Naive B cell (primary cell): Measurements from ENCODE around the gene PARVB. TPM values are rescaled to one million over a fixed set of nuclear protein-coding genes. Genes with fewer than 3 reads are reported as not detected.

ENCODE experiments used
- ATAC-seq, 2 donors: fragments of 150-1000 bp; cut with Tn5 transposase; 2 replicates each; pipeline ENCODE4 v1.10.0; 2021; ENCODE audit warnings: low read depth in 2 of 2, mild to moderate bottlenecking in 2 of 2, moderate library complexity in 2 of 2
- DNase-seq: peaks from one replicate; pipeline ENCODE4 v3.0.0; 2022
- H3K27ac Mint-ChIP-seq, 6 donors: one replicate each; pipeline ENCODE4 v1.8.0; 2020 to 2022; ENCODE audit warnings: mild to moderate bottlenecking in 6 of 6, mixed read lengths in 6 of 6, moderate library complexity in 5 of 6, inconsistent platforms in 2 of 6
- H3K27me3 Mint-ChIP-seq, 3 donors: one replicate each; pipeline ENCODE4 v1.8.0; 2021 to 2022; ENCODE audit warnings: mixed read lengths in 3 of 3, mild to moderate bottlenecking in 1 of 3
- H3K36me3 Mint-ChIP-seq, 2 donors: one replicate each; pipeline ENCODE4 v1.8.0; 2020 to 2022; ENCODE audit warnings: mixed read lengths in 2 of 2, inconsistent platforms in 1 of 2, mild to moderate bottlenecking in 1 of 2
- H3K4me1 Mint-ChIP-seq, 3 donors: one replicate each; pipeline ENCODE4 v1.8.0; 2020 to 2022; ENCODE audit warnings: mixed read lengths in 3 of 3, inconsistent platforms in 1 of 3, mild to moderate bottlenecking in 1 of 3, moderate library complexity in 1 of 3
- H3K4me3 Mint-ChIP-seq, 8 donors: one replicate each; pipeline ENCODE4 v1.8.0; 2020 to 2022; ENCODE audit warnings: mild to moderate bottlenecking in 8 of 8, mixed read lengths in 8 of 8, moderate library complexity in 8 of 8, inconsistent platforms in 2 of 8
- H3K9me3 Mint-ChIP-seq, 7 donors: one replicate each; pipeline ENCODE4 v1.8.0; 2020 to 2022; ENCODE audit warnings: mixed read lengths in 7 of 7, mild to moderate bottlenecking in 5 of 7, inconsistent platforms in 2 of 7, moderate library complexity in 1 of 7
- polyA plus RNA-seq, 6 donors: library from polyadenylated mRNA; unstranded; fragments of 300-500 nt; fragmentation: Illumina TruSeq; gene quantifications; one replicate each; pipeline ENCODE4 v1.2.3, GENCODE V29; 2021; ENCODE audit warnings: low read depth in 6 of 6

PARVB gene
- polyA plus RNA-seq, 6 donors from 2014 or later: 18.6 to 30.0 (median 21.3) TPM

DNA sequence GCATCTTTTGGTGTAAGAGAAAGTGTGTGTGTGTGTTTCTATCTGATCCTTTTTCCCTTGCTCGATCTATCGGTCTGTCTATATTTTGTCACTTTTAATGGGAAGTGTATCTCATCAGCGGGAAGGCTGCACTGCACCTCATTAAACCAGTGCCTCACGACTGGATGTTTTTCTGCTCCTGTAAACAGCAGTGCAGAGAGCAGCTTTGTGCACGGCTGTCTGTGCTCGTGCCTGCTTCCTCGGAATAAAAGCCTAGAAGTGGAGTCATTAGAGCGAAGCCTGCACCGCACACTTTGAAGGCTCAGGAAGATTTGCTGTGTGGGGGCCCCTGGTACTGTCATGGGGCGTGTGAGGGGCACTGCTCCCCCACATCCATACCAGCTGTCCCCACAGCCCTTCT lies 129.6 kb downstream of the PARVB start:
- H3K9me3 Mint-ChIP-seq: no peaks in the 10 kb centered on the region
- H3K4me3 Mint-ChIP-seq: no peak overlapping the region
- H3K4me1 Mint-ChIP-seq: peaks cover 0 to 3% (median 0%) of the 10 kb centered on the region in 3 donors
- no peak overlapping the region for H3K27ac Mint-ChIP-seq
- no peaks in the 10 kb centered on the region for H3K27me3 Mint-ChIP-seq
- DNase-seq (no peak), ATAC-seq (no peak)
- peaks cover 12 to 26% of the 10 kb centered on the region in 2 donors for H3K36me3 Mint-ChIP-seq

DNA sequence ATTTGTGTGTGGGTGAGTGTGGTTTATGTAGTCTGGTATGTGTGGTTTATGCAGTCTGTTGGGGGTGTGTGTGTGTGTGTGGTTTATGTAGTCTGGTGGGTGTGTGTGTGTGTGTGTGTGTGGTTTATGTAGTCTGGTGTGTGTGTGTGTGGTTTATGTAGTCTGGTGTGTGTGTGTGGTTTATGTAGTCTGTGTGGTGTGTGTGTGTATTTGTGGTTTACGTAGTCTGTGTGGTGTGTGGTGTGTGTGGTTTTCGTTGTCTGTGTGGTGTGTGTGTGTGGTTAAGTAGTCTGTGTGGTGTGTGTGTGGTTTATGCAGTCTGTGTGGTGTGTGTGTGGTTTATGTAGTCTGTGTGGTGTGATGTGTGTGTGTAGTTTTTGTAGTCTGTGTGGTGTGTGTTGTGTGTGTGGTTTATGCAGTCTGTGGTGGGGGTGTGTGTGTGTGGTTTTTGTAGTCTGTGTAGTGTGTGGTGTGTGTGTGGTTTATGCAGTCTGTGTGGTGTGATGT lies 130.4 kb downstream of the PARVB start:
- Mint-ChIP-seq H3K27ac (no peak overlapping the region), H3K4me1 (peaks cover 0 to 2% (median 0%) of the 10 kb centered on the region in 3 donors), H3K27me3 (no peaks in the 10 kb centered on the region), H3K9me3 (no peaks in the 10 kb centered on the region), H3K36me3 (peaks cover 15 to 28% of the 10 kb centered on the region in 2 donors), H3K4me3 (no peak overlapping the region)
- DNase-seq (no peak), ATAC-seq (no peak)

DNA sequence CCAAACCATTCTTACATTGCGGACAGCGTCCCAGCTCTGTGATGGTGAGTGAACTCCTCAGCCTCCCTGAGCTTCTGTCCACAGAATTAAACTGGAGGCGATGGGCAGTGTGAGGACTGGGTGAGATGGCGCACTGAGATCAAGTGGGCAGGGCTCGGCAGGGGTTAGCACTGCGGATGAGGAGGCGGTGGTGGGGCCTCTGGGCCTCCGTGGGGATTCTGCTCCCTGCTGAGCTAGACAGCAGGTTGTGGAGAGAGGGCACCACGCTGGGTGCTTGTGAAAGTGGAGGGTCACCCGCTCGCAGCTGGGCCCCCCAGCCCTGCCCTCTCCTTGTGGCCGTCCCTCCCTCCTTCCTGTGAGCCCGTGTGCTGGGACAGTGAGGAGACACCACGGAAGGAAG lies 131.0 kb downstream of the PARVB start:
- Mint-ChIP-seq H3K27me3 (no peaks in the 10 kb centered on the region), H3K4me3 (no peak overlapping the region), H3K9me3 (no peaks in the 10 kb centered on the region), H3K36me3 (peaks cover 15 to 24% of the 10 kb centered on the region in 2 donors), H3K27ac (no peak overlapping the region), H3K4me1 (no peaks in the 10 kb centered on the region)
- ATAC-seq (no peak), DNase-seq (no peak)

DNA sequence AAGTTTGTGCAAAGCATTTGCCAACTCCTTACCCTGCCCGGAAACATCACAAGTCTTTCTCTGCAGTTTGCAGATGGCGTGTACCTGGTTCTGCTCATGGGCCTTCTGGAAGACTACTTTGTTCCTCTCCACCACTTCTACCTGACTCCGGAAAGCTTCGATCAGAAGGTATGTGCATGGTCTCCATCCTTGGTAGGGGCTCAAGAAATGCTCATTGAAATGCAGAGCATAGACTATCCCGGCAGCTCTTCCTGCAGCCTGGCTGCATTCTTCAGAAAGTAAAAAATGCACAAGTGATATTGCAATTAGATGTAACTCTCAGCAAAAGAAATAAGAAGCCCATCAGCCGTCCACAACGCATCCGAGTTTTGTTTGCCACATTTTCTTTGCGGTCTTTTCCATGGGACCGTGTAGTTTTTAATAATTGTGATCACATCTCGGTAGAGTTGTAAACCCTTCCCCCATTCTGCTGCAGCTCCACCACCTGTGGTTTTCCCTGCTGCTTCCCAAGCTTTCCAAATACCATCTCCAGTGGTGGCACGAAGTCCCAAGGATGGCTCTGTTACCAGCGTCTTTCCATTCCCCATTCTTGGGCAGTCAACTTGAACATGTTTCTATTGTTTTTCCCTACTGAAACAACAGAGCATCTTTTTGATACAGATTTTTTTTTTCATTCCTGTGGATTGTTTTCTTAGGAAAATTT lies 134.0 kb downstream of the PARVB start:
- DNase-seq: no peak
- Mint-ChIP-seq H3K9me3 (no peaks in the 10 kb centered on the region), H3K36me3 (peaks cover 14 to 15% of the 10 kb centered on the region in 2 donors), H3K4me1 (peaks cover 0 to 4% (median 4%) of the 10 kb centered on the region in 3 donors), H3K4me3 (no peak overlapping the region), H3K27me3 (no peaks in the 10 kb centered on the region), H3K27ac (peak overlapping the region in 1 of 6 donors; percentile 52)
- no peak for ATAC-seq

DNA sequence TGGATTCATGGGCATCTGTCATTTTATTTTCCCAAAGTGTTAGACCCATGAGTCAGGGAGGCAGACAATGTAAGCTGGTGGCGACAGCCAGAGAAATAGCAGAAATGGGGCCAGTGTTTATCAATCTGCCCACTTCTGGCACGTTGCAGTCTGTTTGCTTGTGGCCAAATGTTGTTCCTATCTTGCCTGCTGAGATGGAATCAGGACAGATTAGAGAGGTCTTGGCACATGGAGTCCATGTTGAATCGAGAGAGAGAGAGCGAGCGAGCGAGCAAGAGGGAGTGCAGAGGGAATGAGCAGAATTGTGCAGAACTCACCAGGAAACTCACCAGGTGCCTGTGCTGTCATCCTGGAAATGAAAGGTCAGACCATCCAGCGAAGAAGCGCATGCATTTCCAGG lies 134.7 kb downstream of the PARVB start:
- H3K36me3 Mint-ChIP-seq: peaks cover 14 to 15% of the 10 kb centered on the region in 2 donors
- no peaks in the 10 kb centered on the region for H3K27me3 Mint-ChIP-seq
- H3K4me1 Mint-ChIP-seq: peaks cover 0 to 4% (median 4%) of the 10 kb centered on the region in 3 donors
- DNase-seq: no peak
- peak overlapping the region in 1 of 6 donors; percentile 53 for H3K27ac Mint-ChIP-seq
- no peaks in the 10 kb centered on the region for H3K9me3 Mint-ChIP-seq
- ATAC-seq: no peak
- no peak overlapping the region for H3K4me3 Mint-ChIP-seq

- Mint-ChIP-seq H3K4me1 (peaks cover 0 to 4% (median 4%) of the 10 kb centered on the region in 3 donors), H3K36me3 (peaks cover 14 to 15% of the 10 kb centered on the region in 2 donors), H3K27me3 (no peaks in the 10 kb centered on the region), H3K4me3 (no peak overlapping the region), H3K27ac (no peak overlapping the region), H3K9me3 (no peaks in the 10 kb centered on the region)
- ATAC-seq (no peak), DNase-seq (no peak)
Observed at GRCh38 chr22:44159221-44159620, 135.1 kb downstream of the PARVB start.

- no peak overlapping the region for H3K27ac Mint-ChIP-seq
- ATAC-seq (no peak), DNase-seq (no peak)
- no peaks in the 10 kb centered on the region for H3K9me3 Mint-ChIP-seq
- H3K27me3 Mint-ChIP-seq: no peaks in the 10 kb centered on the region
- no peak overlapping the region for H3K4me3 Mint-ChIP-seq
- H3K36me3 Mint-ChIP-seq: peaks cover 15 to 18% of the 10 kb centered on the region in 2 donors
- H3K4me1 Mint-ChIP-seq: peaks cover 0 to 5% (median 4%) of the 10 kb centered on the region in 3 donors
Observed at GRCh38 chr22:44159811-44160210, 135.7 kb downstream of the PARVB start.

- Mint-ChIP-seq H3K36me3 (peaks cover 15 to 21% of the 10 kb centered on the region in 2 donors), H3K27ac (no peak overlapping the region), H3K9me3 (no peaks in the 10 kb centered on the region), H3K27me3 (no peaks in the 10 kb centered on the region), H3K4me1 (peaks cover 0 to 6% (median 4%) of the 10 kb centered on the region in 3 donors), H3K4me3 (no peak overlapping the region)
- DNase-seq (no peak), ATAC-seq (no peak)
Observed at GRCh38 chr22:44160421-44160820, 136.3 kb downstream of the PARVB start.

DNA sequence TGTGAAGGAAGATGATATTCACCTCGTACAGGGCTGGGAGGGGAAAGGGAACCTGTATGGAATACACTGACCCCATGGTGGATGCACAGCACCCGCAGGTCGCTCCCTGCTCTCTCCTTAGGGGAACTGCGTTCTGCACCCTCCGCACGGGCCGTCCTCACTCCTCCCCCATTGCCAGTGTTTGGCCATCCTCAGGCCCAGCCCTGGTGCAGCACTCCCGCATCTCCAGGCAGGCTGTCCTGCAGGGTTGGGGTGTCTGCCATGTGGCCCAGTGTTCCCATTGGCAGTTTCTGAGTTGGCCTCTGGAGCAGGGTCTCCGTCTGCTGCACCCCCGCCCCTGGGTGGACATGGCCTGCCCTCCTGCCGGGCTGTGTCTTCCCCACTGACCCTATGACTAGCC lies 137.6 kb downstream of the PARVB start:
- no peak for ATAC-seq
- peaks cover 0 to 6% (median 4%) of the 10 kb centered on the region in 3 donors for H3K4me1 Mint-ChIP-seq
- no peaks in the 10 kb centered on the region for H3K27me3 Mint-ChIP-seq
- peak overlapping the region in 1 of 6 donors; percentile 60 for H3K27ac Mint-ChIP-seq
- H3K4me3 Mint-ChIP-seq: peak overlapping the region in 1 of 8 donors; percentile 9
- peaks cover 15 to 21% of the 10 kb centered on the region in 2 donors for H3K36me3 Mint-ChIP-seq
- H3K9me3 Mint-ChIP-seq: no peaks in the 10 kb centered on the region
- DNase-seq: no peak

DNA sequence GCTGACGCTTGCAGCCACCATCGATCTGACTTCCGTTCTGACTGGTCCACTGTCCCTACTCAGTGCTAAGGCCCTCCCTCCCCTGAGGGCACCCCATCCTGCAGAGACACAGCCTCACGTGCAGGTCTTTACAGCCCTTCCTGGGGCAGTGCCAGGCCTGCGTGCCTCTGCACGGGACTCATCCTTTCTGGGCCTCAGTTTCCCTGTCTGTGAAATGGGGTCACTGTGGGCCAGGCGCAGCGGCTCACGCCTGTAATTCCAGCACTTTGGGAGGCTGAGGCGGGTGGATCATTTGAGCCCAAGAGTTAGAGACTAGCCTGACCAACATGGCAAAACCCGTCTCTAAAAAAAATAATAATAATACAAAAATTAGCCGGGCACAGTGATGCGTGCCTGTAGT lies 138.9 kb downstream of the PARVB start:
- no peak for ATAC-seq
- peaks cover 14 to 20% of the 10 kb centered on the region in 2 donors for H3K36me3 Mint-ChIP-seq
- H3K27me3 Mint-ChIP-seq: no peaks in the 10 kb centered on the region

GRCh38 chr22:44163536-44163935 lies 139.4 kb downstream of the PARVB start:
- peak overlapping the region in 1 of 6 donors; percentile 82 for H3K27ac Mint-ChIP-seq
- H3K36me3 Mint-ChIP-seq: peaks cover 9 to 14% of the 10 kb centered on the region in 2 donors
- no peaks in the 10 kb centered on the region for H3K9me3 Mint-ChIP-seq
- H3K4me1 Mint-ChIP-seq: peaks cover 0 to 6% (median 4%) of the 10 kb centered on the region in 3 donors
- DNase-seq (no peak), ATAC-seq (no peak)
- no peak overlapping the region for H3K4me3 Mint-ChIP-seq
- no peaks in the 10 kb centered on the region for H3K27me3 Mint-ChIP-seq

More for the DNA sequence above, 138.9 kb downstream of the PARVB start:
- Mint-ChIP-seq H3K4me3 (peak overlapping the region in 1 of 8 donors; percentile 42), H3K9me3 (no peaks in the 10 kb centered on the region), H3K27ac (no peak overlapping the region), H3K4me1 (peaks cover 0 to 6% (median 4%) of the 10 kb centered on the region in 3 donors)
- DNase-seq: no peak

GRCh38 chr22:44164031-44164430 lies 139.9 kb downstream of the PARVB start:
- peaks cover 0 to 6% (median 4%) of the 10 kb centered on the region in 3 donors for H3K4me1 Mint-ChIP-seq
- no peak for ATAC-seq
- peaks cover 5 to 9% of the 10 kb centered on the region in 2 donors for H3K36me3 Mint-ChIP-seq

DNA sequence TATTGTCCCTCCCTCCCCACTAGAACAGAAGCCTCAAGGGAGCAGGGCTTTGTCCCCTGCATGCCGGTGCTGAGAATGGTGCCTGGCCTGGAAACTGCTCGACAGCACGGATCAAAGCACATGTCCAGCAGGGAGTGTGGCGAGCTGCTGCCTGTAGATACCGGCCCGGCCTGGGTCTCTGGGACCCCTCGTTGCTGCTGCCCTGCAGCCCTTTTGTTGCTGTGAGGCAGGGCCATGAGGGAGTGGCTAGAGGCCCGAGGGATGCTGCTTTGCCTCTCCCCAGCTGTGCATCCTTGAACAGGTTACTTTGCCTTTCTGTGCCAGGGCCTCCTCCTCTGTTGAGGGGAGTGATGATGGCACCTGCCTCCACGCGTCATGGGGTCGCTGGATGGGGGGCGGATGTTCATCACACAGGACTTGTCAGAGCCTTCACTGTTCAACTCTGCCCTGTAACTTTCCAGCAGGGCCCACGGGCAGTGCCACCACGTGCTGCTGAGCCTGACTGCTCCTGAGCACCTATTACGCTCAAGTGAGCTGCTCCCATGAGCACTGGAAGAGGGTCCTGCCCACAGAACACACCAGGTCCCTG lies 141.3 kb downstream of the PARVB start:
- no peak for ATAC-seq

More at GRCh38 chr22:44164031-44164430, 139.9 kb downstream of the PARVB start:
- Mint-ChIP-seq H3K9me3 (no peaks in the 10 kb centered on the region), H3K27me3 (no peaks in the 10 kb centered on the region), H3K27ac (peak overlapping the region in 1 of 6 donors; percentile 33), H3K4me3 (no peak overlapping the region)
- no peak for DNase-seq

More for the DNA sequence above, 141.3 kb downstream of the PARVB start:
- no peaks in the 10 kb centered on the region for H3K27me3 Mint-ChIP-seq
- no peaks in the 10 kb centered on the region for H3K9me3 Mint-ChIP-seq
- H3K4me1 Mint-ChIP-seq: peaks cover 2 to 6% (median 4%) of the 10 kb centered on the region in 3 donors
- H3K27ac Mint-ChIP-seq: no peak overlapping the region
- H3K36me3 Mint-ChIP-seq: peaks cover 5 to 7% of the 10 kb centered on the region in 2 donors
- H3K4me3 Mint-ChIP-seq: no peak overlapping the region
- no peak for DNase-seq
